ENCODE measurements around the gene DDB1. TPM values are rescaled to one million over a fixed set of nuclear protein-coding genes. Genes with fewer than 3 reads are reported as not detected.
A peak's percentile ranks its signal among the peaks of the same experiment; 100 is the strongest.

The DDB1 gene
- total and polyA plus RNA-seq, 7 experiments from 2014 or later = 113 to 213 (median 157) TPM

GRCh38 chr11:61352038-61352437, 19.1 kb upstream of the DDB1 start:
- CTCF ChIA-PET = no interaction called here
- Histone ChIP-seq H3K27me3 (ENCODE audit: control insufficient read depth in 2 of 2, insufficient read depth in 2 of 2, low read length in 2 of 2) (no peaks in the 10 kb centered on the region), H3K36me3 (ENCODE audit: control insufficient read depth in 2 of 3, insufficient read depth in 3 of 3, low read length in 3 of 3) (peaks cover 14 to 61% (median 20%) of the 10 kb centered on the region in 3 experiments), H3K4me3 (ENCODE audit: low read length) (no peak overlapping the region), H3K27ac (ENCODE audit: low read depth, low read length) (no peak overlapping the region), H3K4me1 (ENCODE audit: control insufficient read depth in 2 of 2, insufficient read depth in 2 of 2, low read length in 2 of 2) (no peaks in the 10 kb centered on the region), H3K9me3 (ENCODE audit: control insufficient read depth in 2 of 3, low read length in 3 of 3) (no peaks in the 10 kb centered on the region)
- ATAC-seq (no peak), DNase-seq (no peak)
- Mint-ChIP-seq H3K36me3 (peaks cover 10 to 46% (median 16%) of the 10 kb centered on the region in 5 donors), H3K27ac (no peak overlapping the region), H3K9me3 (no peaks in the 10 kb centered on the region), H3K4me1 (peaks cover 0 to 10% (median 8%) of the 10 kb centered on the region in 7 donors), H3K27me3 (no peaks in the 10 kb centered on the region), H3K4me3 (no peak overlapping the region)
- intact Hi-C loops (cut with micrococcal nuclease) = no loop called here
- POLR2A ChIA-PET = interaction anchor here (0.7 kb wide), 1 partner anchor 40 kb away, joined by 3 read pairs; no protein-coding TSS in a partner anchor

- Mint-ChIP-seq H3K36me3 (peaks cover 6 to 43% (median 16%) of the 10 kb centered on the region in 5 donors), H3K27ac (no peak overlapping the region), H3K4me3 (no peak overlapping the region), H3K27me3 (no peaks in the 10 kb centered on the region), H3K4me1 (peaks cover 2 to 10% (median 5%) of the 10 kb centered on the region in 7 donors), H3K9me3 (no peaks in the 10 kb centered on the region)
- DNase-seq = no peak
- no peak for ATAC-seq
- intact Hi-C loops (cut with micrococcal nuclease) = no loop called here
- Histone ChIP-seq H3K36me3 (ENCODE audit: control insufficient read depth in 2 of 3, insufficient read depth in 3 of 3, low read length in 3 of 3) (peaks cover 14 to 62% (median 20%) of the 10 kb centered on the region in 3 experiments), H3K27me3 (ENCODE audit: control insufficient read depth in 2 of 2, insufficient read depth in 2 of 2, low read length in 2 of 2) (no peaks in the 10 kb centered on the region), H3K4me3 (ENCODE audit: low read length) (no peak overlapping the region), H3K9me3 (ENCODE audit: control insufficient read depth in 2 of 3, low read length in 3 of 3) (no peaks in the 10 kb centered on the region), H3K27ac (ENCODE audit: low read depth, low read length) (no peak overlapping the region), H3K4me1 (ENCODE audit: control insufficient read depth in 2 of 2, insufficient read depth in 2 of 2, low read length in 2 of 2) (no peaks in the 10 kb centered on the region)
- ChIA-PET POLR2A (interaction anchor here (1.0 kb wide), 1 partner anchor 11 kb away, joined by 4 read pairs; the partner anchor contains the start of genes CYB561A3 and TMEM138), CTCF (no interaction called here)
Observed at GRCh38 chr11:61350803-61351202, 17.9 kb upstream of the DDB1 start.

GRCh38 chr11:61350336-61350735, 17.4 kb upstream of the DDB1 start:
- peaks cover 14 to 66% (median 20%) of the 10 kb centered on the region in 3 experiments for H3K36me3 ChIP-seq (ENCODE audit: control insufficient read depth in 2 of 3, insufficient read depth in 3 of 3, low read length in 3 of 3)
- POLR2A ChIA-PET = interaction anchor here (1.0 to 1.2 kb wide), 2 partner anchors 11 to 43 kb away, joined by 4 to 5 read pairs; partner anchors contain the start of genes CYB561A3 and TMEM138
- no peaks in the 10 kb centered on the region for H3K27me3 ChIP-seq (ENCODE audit: control insufficient read depth in 2 of 2, insufficient read depth in 2 of 2, low read length in 2 of 2)
- Mint-ChIP-seq H3K36me3 (peaks cover 6 to 43% (median 16%) of the 10 kb centered on the region in 5 donors), H3K4me3 (no peak overlapping the region), H3K27ac (no peak overlapping the region), H3K9me3 (no peaks in the 10 kb centered on the region), H3K4me1 (peaks cover 2 to 10% (median 5%) of the 10 kb centered on the region in 7 donors), H3K27me3 (no peaks in the 10 kb centered on the region)
- no peak for DNase-seq
- intact Hi-C loops (cut with micrococcal nuclease) = no loop called here
- no peaks in the 10 kb centered on the region for H3K9me3 ChIP-seq (ENCODE audit: control insufficient read depth in 2 of 3, low read length in 3 of 3)
- no peak overlapping the region for H3K27ac ChIP-seq (ENCODE audit: low read depth, low read length)
- no peak overlapping the region for H3K4me3 ChIP-seq (ENCODE audit: low read length)
- no peaks in the 10 kb centered on the region for H3K4me1 ChIP-seq (ENCODE audit: control insufficient read depth in 2 of 2, insufficient read depth in 2 of 2, low read length in 2 of 2)
- CTCF ChIA-PET = no interaction called here
- no peak for ATAC-seq

GRCh38 chr11:61349916-61350315, 17.0 kb upstream of the DDB1 start:
- DNase-seq (no peak), ATAC-seq (no peak)
- CTCF ChIA-PET = no interaction called here
- POLR2A ChIA-PET = interaction anchor here (1.0 to 1.2 kb wide), 2 partner anchors 12 to 43 kb away, joined by 4 to 5 read pairs; partner anchors contain the start of genes CYB561A3 and TMEM138
- no peaks in the 10 kb centered on the region for H3K4me1 ChIP-seq (ENCODE audit: control insufficient read depth in 2 of 2, insufficient read depth in 2 of 2, low read length in 2 of 2)
- no peaks in the 10 kb centered on the region for H3K27me3 Mint-ChIP-seq
- peaks cover 6 to 40% (median 16%) of the 10 kb centered on the region in 5 donors for H3K36me3 Mint-ChIP-seq
- no peak overlapping the region for H3K4me3 Mint-ChIP-seq
- H3K9me3 ChIP-seq (ENCODE audit: control insufficient read depth in 2 of 3, low read length in 3 of 3) = no peaks in the 10 kb centered on the region
- H3K36me3 ChIP-seq (ENCODE audit: control insufficient read depth in 2 of 3, insufficient read depth in 3 of 3, low read length in 3 of 3) = peaks cover 14 to 70% (median 20%) of the 10 kb centered on the region in 3 experiments
- H3K9me3 Mint-ChIP-seq = no peaks in the 10 kb centered on the region
- peaks cover 0 to 10% (median 5%) of the 10 kb centered on the region in 7 donors for H3K4me1 Mint-ChIP-seq
- intact Hi-C loops (cut with micrococcal nuclease) = no loop called here
- H3K27ac Mint-ChIP-seq = peak overlapping the region in 2 of 9 donors; percentile 48 to 86
- no peak overlapping the region for H3K27ac ChIP-seq (ENCODE audit: low read depth, low read length)
- no peaks in the 10 kb centered on the region for H3K27me3 ChIP-seq (ENCODE audit: control insufficient read depth in 2 of 2, insufficient read depth in 2 of 2, low read length in 2 of 2)
- H3K4me3 ChIP-seq (ENCODE audit: low read length) = no peak overlapping the region

GRCh38 chr11:61349189-61349751, 16.4 kb upstream of the DDB1 start:
- no peak for ATAC-seq
- H3K27me3 Mint-ChIP-seq = no peaks in the 10 kb centered on the region
- ChIA-PET POLR2A (interaction anchor here (1.2 to 1.5 kb wide), 2 partner anchors 13 to 44 kb away, joined by 4 to 5 read pairs; no protein-coding TSS in a partner anchor), CTCF (no interaction called here)
- peaks cover 14 to 73% (median 20%) of the 10 kb centered on the region in 3 experiments for H3K36me3 ChIP-seq (ENCODE audit: control insufficient read depth in 2 of 3, insufficient read depth in 3 of 3, low read length in 3 of 3)
- H3K36me3 Mint-ChIP-seq = peaks cover 6 to 40% (median 16%) of the 10 kb centered on the region in 5 donors
- no peaks in the 10 kb centered on the region for H3K9me3 Mint-ChIP-seq
- H3K4me1 ChIP-seq (ENCODE audit: control insufficient read depth in 2 of 2, insufficient read depth in 2 of 2, low read length in 2 of 2) = no peaks in the 10 kb centered on the region
- H3K4me3 ChIP-seq (ENCODE audit: low read length) = no peak overlapping the region
- no peak for DNase-seq
- no peak overlapping the region for H3K27ac Mint-ChIP-seq
- no peak overlapping the region for H3K27ac ChIP-seq (ENCODE audit: low read depth, low read length)
- no peak overlapping the region for H3K4me3 Mint-ChIP-seq
- intact Hi-C loops (cut with micrococcal nuclease) = no loop called here
- H3K27me3 ChIP-seq (ENCODE audit: control insufficient read depth in 2 of 2, insufficient read depth in 2 of 2, low read length in 2 of 2) = no peaks in the 10 kb centered on the region
- no peaks in the 10 kb centered on the region for H3K9me3 ChIP-seq (ENCODE audit: control insufficient read depth in 2 of 3, low read length in 3 of 3)
- H3K4me1 Mint-ChIP-seq = peaks cover 0 to 10% (median 5%) of the 10 kb centered on the region in 7 donors

DNA sequence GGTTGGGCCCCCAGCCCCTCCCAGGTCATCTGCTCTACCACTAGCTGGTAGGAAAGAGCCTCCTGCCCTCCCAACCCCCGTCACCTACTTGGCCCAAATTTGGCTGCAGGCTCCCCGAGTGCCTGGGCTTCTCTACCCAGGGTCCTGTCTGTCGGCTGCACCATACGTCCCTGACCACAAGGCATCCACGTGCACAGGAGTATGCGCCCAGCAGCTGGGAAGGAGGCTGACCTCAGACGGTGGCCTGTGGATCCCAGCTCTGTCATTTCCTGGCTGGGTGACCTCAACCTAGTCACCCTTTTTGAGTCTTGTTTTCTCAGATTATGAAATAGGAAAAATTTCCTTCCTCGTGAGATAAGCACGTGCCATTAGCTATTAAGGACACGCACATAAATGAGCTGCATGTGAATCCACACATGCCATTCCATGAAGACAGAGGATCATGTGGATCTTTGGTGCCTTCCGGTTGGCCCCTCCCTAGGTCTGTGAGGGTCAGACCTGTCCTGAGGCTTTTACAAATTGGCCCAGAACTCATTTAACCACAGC, 15.1 kb upstream of the DDB1 start:
- H3K36me3 ChIP-seq (ENCODE audit: control insufficient read depth in 2 of 3, insufficient read depth in 3 of 3, low read length in 3 of 3) = peaks cover 7 to 68% (median 14%) of the 10 kb centered on the region in 3 experiments

More for the DNA sequence above, 15.1 kb upstream of the DDB1 start:
- no peaks in the 10 kb centered on the region for H3K9me3 Mint-ChIP-seq
- Histone ChIP-seq H3K27me3 (ENCODE audit: control insufficient read depth in 2 of 2, insufficient read depth in 2 of 2, low read length in 2 of 2) (no peaks in the 10 kb centered on the region), H3K4me1 (ENCODE audit: control insufficient read depth in 2 of 2, insufficient read depth in 2 of 2, low read length in 2 of 2) (no peaks in the 10 kb centered on the region), H3K4me3 (ENCODE audit: low read length) (no peak overlapping the region), H3K27ac (ENCODE audit: low read depth, low read length) (no peak overlapping the region), H3K9me3 (ENCODE audit: control insufficient read depth in 2 of 3, low read length in 3 of 3) (no peaks in the 10 kb centered on the region)
- H3K4me3 Mint-ChIP-seq = no peak overlapping the region
- intact Hi-C loops (cut with micrococcal nuclease) = no loop called here
- ATAC-seq = peak; percentile 90
- H3K36me3 Mint-ChIP-seq = peaks cover 6 to 32% (median 13%) of the 10 kb centered on the region in 5 donors
- ChIA-PET CTCF (no interaction called here), POLR2A (interaction anchor here (1.1 to 1.5 kb wide), 2 partner anchors 12 to 14 kb away, joined by 3 to 4 read pairs; partner anchors contain the start of genes CYB561A3 and TMEM138)
- no peak for DNase-seq
- H3K4me1 Mint-ChIP-seq = peaks cover 0 to 5% (median 3%) of the 10 kb centered on the region in 7 donors
- peak overlapping the region in 1 of 9 donors; percentile 14 for H3K27ac Mint-ChIP-seq
- H3K27me3 Mint-ChIP-seq = no peaks in the 10 kb centered on the region

Data from naive thymus-derived CD4-positive, alpha-beta T cell (primary cell).